GM23248 (cell line): ENCODE results near the gene KCNIP1.

ENCODE experiments used
- EZH2 ChIP-seq: fragments of 200-600 bp; sonication (generic); IDR thresholded peaks from 2 replicates; pipeline ENCODE4 v1.6.1; 2018; ENCODE audit warnings: antibody characterized with exemption, mild to moderate bottlenecking; ENCODE audit not compliant: insufficient read depth, poor library complexity, severe bottlenecking
- EZH2phosphoT487 ChIP-seq: fragments of 200-600 bp; sonication (generic); IDR thresholded peaks from 2 replicates; pipeline ENCODE4 v1.6.1; 2018; ENCODE audit warnings: antibody characterized with exemption, moderate library complexity, mild to moderate bottlenecking, low read depth; ENCODE audit not compliant: insufficient read depth

- TF ChIP-seq EZH2 (no peak), EZH2phosphoT487 (no peak)
Observed at GRCh38 chr5:170631466-170632195, 127.8 kb downstream of the KCNIP1 start.
